ENCODE data around the gene SELENOF.

SELENOF gene

GRCh38 chr1:86862920-86863319, 51.0 kb downstream of the SELENOF start:
- no peak for DNase-seq
- Histone ChIP-seq H3K4me3 (ENCODE audit: insufficient read depth, low read depth, low read length, poor library complexity, severe bottlenecking) (no peak overlapping the region), H3K9me3 (ENCODE audit: control insufficient read depth, low read length) (no peaks in the 10 kb centered on the region), H3K36me3 (ENCODE audit: control insufficient read depth, insufficient read depth, low read length) (no peaks in the 10 kb centered on the region), H3K4me1 (ENCODE audit: control insufficient read depth, insufficient read depth, low read length, poor library complexity, severe bottlenecking) (no peaks in the 10 kb centered on the region), H3K27ac (ENCODE audit: insufficient read depth, low read length, poor library complexity, severe bottlenecking) (no peak overlapping the region), H3K27me3 (replicated peaks; ENCODE audit: control insufficient read depth, insufficient read depth, low read length, poor library complexity, severe bottlenecking) (no peaks in the 10 kb centered on the region)

GRCh38 chr1:86861424-86861823, 52.5 kb downstream of the SELENOF start:
- H3K27me3 ChIP-seq (replicated peaks; ENCODE audit: control insufficient read depth, insufficient read depth, low read length, poor library complexity, severe bottlenecking) = no peaks in the 10 kb centered on the region
- no peak for DNase-seq
- no peaks in the 10 kb centered on the region for H3K36me3 ChIP-seq (ENCODE audit: control insufficient read depth, insufficient read depth, low read length)
- no peaks in the 10 kb centered on the region for H3K4me1 ChIP-seq (ENCODE audit: control insufficient read depth, insufficient read depth, low read length, poor library complexity, severe bottlenecking)
- no peaks in the 10 kb centered on the region for H3K9me3 ChIP-seq (ENCODE audit: control insufficient read depth, low read length)
- H3K27ac ChIP-seq (ENCODE audit: insufficient read depth, low read length, poor library complexity, severe bottlenecking) = no peak overlapping the region
- no peak overlapping the region for H3K4me3 ChIP-seq (ENCODE audit: insufficient read depth, low read depth, low read length, poor library complexity, severe bottlenecking)

- no peak for DNase-seq
- H3K4me3 ChIP-seq (ENCODE audit: insufficient read depth, low read depth, low read length, poor library complexity, severe bottlenecking) = no peak overlapping the region
- H3K27ac ChIP-seq (ENCODE audit: insufficient read depth, low read length, poor library complexity, severe bottlenecking) = no peak overlapping the region
- H3K36me3 ChIP-seq (ENCODE audit: control insufficient read depth, insufficient read depth, low read length) = no peaks in the 10 kb centered on the region
- no peaks in the 10 kb centered on the region for H3K4me1 ChIP-seq (ENCODE audit: control insufficient read depth, insufficient read depth, low read length, poor library complexity, severe bottlenecking)
- no peaks in the 10 kb centered on the region for H3K9me3 ChIP-seq (ENCODE audit: control insufficient read depth, low read length)
- no peaks in the 10 kb centered on the region for H3K27me3 ChIP-seq (replicated peaks; ENCODE audit: control insufficient read depth, insufficient read depth, low read length, poor library complexity, severe bottlenecking)
Measured at GRCh38 chr1:86860424-86860823, 53.5 kb downstream of the SELENOF start.

- no peaks in the 10 kb centered on the region for H3K4me1 ChIP-seq (ENCODE audit: control insufficient read depth, insufficient read depth, low read length, poor library complexity, severe bottlenecking)
- DNase-seq = no peak
- H3K27ac ChIP-seq (ENCODE audit: insufficient read depth, low read length, poor library complexity, severe bottlenecking) = no peak overlapping the region
- no peaks in the 10 kb centered on the region for H3K27me3 ChIP-seq (replicated peaks; ENCODE audit: control insufficient read depth, insufficient read depth, low read length, poor library complexity, severe bottlenecking)
- H3K36me3 ChIP-seq (ENCODE audit: control insufficient read depth, insufficient read depth, low read length) = no peaks in the 10 kb centered on the region
- H3K9me3 ChIP-seq (ENCODE audit: control insufficient read depth, low read length) = no peaks in the 10 kb centered on the region
- H3K4me3 ChIP-seq (ENCODE audit: insufficient read depth, low read depth, low read length, poor library complexity, severe bottlenecking) = no peak overlapping the region
Measured at GRCh38 chr1:86860020-86860419, 53.9 kb downstream of the SELENOF start.

GRCh38 chr1:86858524-86859261, 55.2 kb downstream of the SELENOF start:
- H3K4me1 ChIP-seq (ENCODE audit: control insufficient read depth, insufficient read depth, low read length, poor library complexity, severe bottlenecking) = no peaks in the 10 kb centered on the region
- no peak overlapping the region for H3K4me3 ChIP-seq (ENCODE audit: insufficient read depth, low read depth, low read length, poor library complexity, severe bottlenecking)
- no peak for DNase-seq
- no peaks in the 10 kb centered on the region for H3K27me3 ChIP-seq (replicated peaks; ENCODE audit: control insufficient read depth, insufficient read depth, low read length, poor library complexity, severe bottlenecking)
- H3K9me3 ChIP-seq (ENCODE audit: control insufficient read depth, low read length) = no peaks in the 10 kb centered on the region
- no peak overlapping the region for H3K27ac ChIP-seq (ENCODE audit: insufficient read depth, low read length, poor library complexity, severe bottlenecking)
- no peaks in the 10 kb centered on the region for H3K36me3 ChIP-seq (ENCODE audit: control insufficient read depth, insufficient read depth, low read length)

- Histone ChIP-seq H3K27me3 (replicated peaks; ENCODE audit: control insufficient read depth, insufficient read depth, low read length, poor library complexity, severe bottlenecking) (no peaks in the 10 kb centered on the region), H3K27ac (ENCODE audit: insufficient read depth, low read length, poor library complexity, severe bottlenecking) (no peak overlapping the region), H3K4me1 (ENCODE audit: control insufficient read depth, insufficient read depth, low read length, poor library complexity, severe bottlenecking) (no peaks in the 10 kb centered on the region), H3K36me3 (ENCODE audit: control insufficient read depth, insufficient read depth, low read length) (no peaks in the 10 kb centered on the region), H3K4me3 (ENCODE audit: insufficient read depth, low read depth, low read length, poor library complexity, severe bottlenecking) (no peak overlapping the region), H3K9me3 (ENCODE audit: control insufficient read depth, low read length) (no peaks in the 10 kb centered on the region)
- DNase-seq = no peak
Measured at GRCh38 chr1:86856196-86856595, 57.7 kb downstream of the SELENOF start.

GRCh38 chr1:86854352-86854751, 59.6 kb downstream of the SELENOF start:
- H3K4me3 ChIP-seq (ENCODE audit: insufficient read depth, low read depth, low read length, poor library complexity, severe bottlenecking) = no peak overlapping the region

GRCh38 chr1:86852782-86853408, 61.0 kb downstream of the SELENOF start:
- H3K36me3 ChIP-seq (ENCODE audit: control insufficient read depth, insufficient read depth, low read length) = no peaks in the 10 kb centered on the region
- no peaks in the 10 kb centered on the region for H3K4me1 ChIP-seq (ENCODE audit: control insufficient read depth, insufficient read depth, low read length, poor library complexity, severe bottlenecking)
- H3K27me3 ChIP-seq (replicated peaks; ENCODE audit: control insufficient read depth, insufficient read depth, low read length, poor library complexity, severe bottlenecking) = no peaks in the 10 kb centered on the region
- H3K9me3 ChIP-seq (ENCODE audit: control insufficient read depth, low read length) = no peaks in the 10 kb centered on the region
- H3K27ac ChIP-seq (ENCODE audit: insufficient read depth, low read length, poor library complexity, severe bottlenecking) = no peak overlapping the region
- no peak overlapping the region for H3K4me3 ChIP-seq (ENCODE audit: insufficient read depth, low read depth, low read length, poor library complexity, severe bottlenecking)
- no peak for DNase-seq

More at GRCh38 chr1:86854352-86854751, 59.6 kb downstream of the SELENOF start:
- no peaks in the 10 kb centered on the region for H3K4me1 ChIP-seq (ENCODE audit: control insufficient read depth, insufficient read depth, low read length, poor library complexity, severe bottlenecking)
- no peaks in the 10 kb centered on the region for H3K9me3 ChIP-seq (ENCODE audit: control insufficient read depth, low read length)
- no peak overlapping the region for H3K27ac ChIP-seq (ENCODE audit: insufficient read depth, low read length, poor library complexity, severe bottlenecking)
- H3K27me3 ChIP-seq (replicated peaks; ENCODE audit: control insufficient read depth, insufficient read depth, low read length, poor library complexity, severe bottlenecking) = no peaks in the 10 kb centered on the region
- DNase-seq = no peak
- H3K36me3 ChIP-seq (ENCODE audit: control insufficient read depth, insufficient read depth, low read length) = no peaks in the 10 kb centered on the region

GRCh38 chr1:86852289-86852688, 61.6 kb downstream of the SELENOF start:
- no peak overlapping the region for H3K27ac ChIP-seq (ENCODE audit: insufficient read depth, low read length, poor library complexity, severe bottlenecking)
- no peaks in the 10 kb centered on the region for H3K4me1 ChIP-seq (ENCODE audit: control insufficient read depth, insufficient read depth, low read length, poor library complexity, severe bottlenecking)
- no peaks in the 10 kb centered on the region for H3K36me3 ChIP-seq (ENCODE audit: control insufficient read depth, insufficient read depth, low read length)
- no peaks in the 10 kb centered on the region for H3K9me3 ChIP-seq (ENCODE audit: control insufficient read depth, low read length)
- no peak for DNase-seq
- no peak overlapping the region for H3K4me3 ChIP-seq (ENCODE audit: insufficient read depth, low read depth, low read length, poor library complexity, severe bottlenecking)
- no peaks in the 10 kb centered on the region for H3K27me3 ChIP-seq (replicated peaks; ENCODE audit: control insufficient read depth, insufficient read depth, low read length, poor library complexity, severe bottlenecking)

- H3K9me3 ChIP-seq (ENCODE audit: control insufficient read depth, low read length) = no peaks in the 10 kb centered on the region
- no peak for DNase-seq
- no peak overlapping the region for H3K27ac ChIP-seq (ENCODE audit: insufficient read depth, low read length, poor library complexity, severe bottlenecking)
- H3K36me3 ChIP-seq (ENCODE audit: control insufficient read depth, insufficient read depth, low read length) = no peaks in the 10 kb centered on the region
- no peak overlapping the region for H3K4me3 ChIP-seq (ENCODE audit: insufficient read depth, low read depth, low read length, poor library complexity, severe bottlenecking)
- no peaks in the 10 kb centered on the region for H3K27me3 ChIP-seq (replicated peaks; ENCODE audit: control insufficient read depth, insufficient read depth, low read length, poor library complexity, severe bottlenecking)
- no peaks in the 10 kb centered on the region for H3K4me1 ChIP-seq (ENCODE audit: control insufficient read depth, insufficient read depth, low read length, poor library complexity, severe bottlenecking)
Measured at GRCh38 chr1:86849756-86850155, 64.2 kb downstream of the SELENOF start.
